Fibroblast of lung (primary cell): Measurements from ENCODE around the gene ITGAD. TPM values are rescaled to one million over a fixed set of nuclear protein-coding genes. Genes with fewer than 3 reads are reported as not detected.

ENCODE experiments used
- DNase-seq, 2 donors: peaks; one replicate each; pipeline versions ENCODE4 v3.0.0 to v3.0.0-alpha.2; 2010; ENCODE audit warnings: low read depth in 2 of 2
- H2AFZ ChIP-seq: 2 replicates; pipeline ENCODE4 v1.5.1; 2012; ENCODE audit warnings: low read length, control low read depth, inconsistent platforms
- H3K27ac ChIP-seq: 2 replicates; pipeline ENCODE4 v1.5.1; 2011; ENCODE audit warnings: low read length, control low read depth; ENCODE audit not compliant: insufficient read depth
- H3K27me3 ChIP-seq: 2 replicates; pipeline ENCODE4 v1.5.1; 2011; ENCODE audit warnings: mild to moderate bottlenecking, low read length; ENCODE audit not compliant: control insufficient read depth, insufficient read depth
- H3K36me3 ChIP-seq: 2 replicates; pipeline ENCODE4 v1.5.1; 2011; ENCODE audit warnings: low read length; ENCODE audit not compliant: control insufficient read depth, insufficient read depth
- H3K4me1 ChIP-seq: 2 replicates; pipeline ENCODE4 v1.5.1; 2011; ENCODE audit warnings: low read length; ENCODE audit not compliant: control insufficient read depth, insufficient read depth; ENCODE audit errors: extremely low read depth
- H3K4me2 ChIP-seq: 2 replicates; pipeline ENCODE4 v1.5.1; 2011; ENCODE audit warnings: low read length, control low read depth; ENCODE audit not compliant: insufficient read depth; ENCODE audit errors: extremely low read depth
- H3K4me3 ChIP-seq, 4 experiments: fragments of 200-600 bp in 1 of 4; sonication (generic) in 1 of 4; replicated peaks in 1 of 4; 2 replicates each; pipeline ENCODE4 v1.5.1; 2011 to 2016; ENCODE audit warnings: low read length in 4 of 4, low read depth in 3 of 4, mild to moderate bottlenecking in 3 of 4, control low read depth in 2 of 4, inconsistent platforms in 1 of 4, mixed read lengths in 1 of 4; ENCODE audit not compliant: insufficient read depth in 1 of 4; ENCODE audit errors: control extremely low read depth in 1 of 4
- H3K79me2 ChIP-seq: 2 replicates; pipeline ENCODE4 v1.5.1; 2012; ENCODE audit warnings: mild to moderate bottlenecking, low read length, inconsistent platforms; ENCODE audit not compliant: control insufficient read depth, insufficient read depth
- H3K9ac ChIP-seq: 2 replicates; pipeline ENCODE4 v1.5.1; 2011; ENCODE audit warnings: mild to moderate bottlenecking, low read length, control low read depth; ENCODE audit not compliant: insufficient read depth
- H3K9me3 ChIP-seq: 2 replicates; pipeline ENCODE4 v1.5.1; 2012; ENCODE audit warnings: low read depth, low read length; ENCODE audit not compliant: control insufficient read depth, insufficient read depth
- H4K20me1 ChIP-seq: 2 replicates; pipeline ENCODE4 v1.5.1; 2011; ENCODE audit warnings: low read length; ENCODE audit not compliant: control insufficient read depth, insufficient read depth; ENCODE audit errors: extremely low read depth
- EZH2 ChIP-seq: IDR thresholded peaks from 2 replicates; pipeline ENCODE4 v1.5.1; 2012; ENCODE audit warnings: low read length, control low read depth, mild to moderate bottlenecking; ENCODE audit errors: missing control alignments
- polyA plus RNA-seq, 2 donors: library from polyadenylated mRNA; depleted of rRNA in 1 of 2; stranded (reverse) in 1 of 2; unstranded in 1 of 2; fragments of >200 nt; gene quantifications; 2 replicates each; pipeline ENCODE4 v1.2.1, GENCODE V29; 2011 to 2012; ENCODE audit warnings: missing spikeins in 1 of 2
- total RNA-seq: library from RNA; depleted of rRNA; stranded (reverse); fragments of >200 nt; gene quantifications from 2 replicates; pipeline ENCODE4 v1.2.1, GENCODE V29; 2014
- TF ChIP-seq, protein P1 (sequence below), 2 donors: IDR thresholded peaks in 1 of 2; conservative IDR thresholded peaks in 1 of 2; 1 replicate in 1 of 2; 2 replicates in 1 of 2; pipeline ENCODE4 v1.5.1; 2011 to 2012; ENCODE audit warnings: low read length in 2 of 2, control low read depth in 1 of 2, inconsistent platforms in 1 of 2, low read depth in 1 of 2, mild to moderate bottlenecking in 1 of 2

The ITGAD gene
- total and polyA plus RNA-seq, 2 donors (not counting 1 experiment from before 2014, with no cell fraction given) = not detected

DNA sequence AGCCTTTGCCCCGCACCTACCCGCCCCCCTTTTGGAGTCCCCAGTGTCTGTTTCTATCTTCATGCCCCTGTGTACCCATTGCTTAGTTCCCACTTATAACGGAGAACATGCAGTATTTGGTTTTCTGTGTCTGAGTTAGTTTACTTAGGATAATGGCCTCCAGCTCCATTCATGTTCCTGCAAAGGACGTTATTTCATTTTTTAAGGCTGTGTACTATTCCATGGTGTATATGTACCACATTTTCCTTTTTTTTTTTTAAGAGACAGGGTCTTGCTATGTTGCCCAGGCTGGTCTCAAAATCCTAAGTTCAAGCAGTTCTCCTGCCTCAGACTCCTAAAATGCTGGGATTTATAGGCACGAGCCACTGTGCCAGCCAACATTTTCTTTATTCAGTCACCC lies 74.7 kb downstream of the ITGAD start:
- Histone ChIP-seq H3K27ac (no peak overlapping the region), H3K36me3 (peaks cover 17% of the 10 kb centered on the region), H3K4me3 (no peak overlapping the region), H4K20me1 (no peaks in the 10 kb centered on the region), H3K27me3 (no peaks in the 10 kb centered on the region), H3K9ac (no peak overlapping the region), H2AFZ (no peak overlapping the region), H3K4me1 (peaks cover 6% of the 10 kb centered on the region), H3K4me2 (no peak overlapping the region), H3K79me2 (peaks cover 4% of the 10 kb centered on the region), H3K9me3 (no peaks in the 10 kb centered on the region)
- no peak for TF ChIP-seq EZH2
- DNase-seq = no peak

DNA sequence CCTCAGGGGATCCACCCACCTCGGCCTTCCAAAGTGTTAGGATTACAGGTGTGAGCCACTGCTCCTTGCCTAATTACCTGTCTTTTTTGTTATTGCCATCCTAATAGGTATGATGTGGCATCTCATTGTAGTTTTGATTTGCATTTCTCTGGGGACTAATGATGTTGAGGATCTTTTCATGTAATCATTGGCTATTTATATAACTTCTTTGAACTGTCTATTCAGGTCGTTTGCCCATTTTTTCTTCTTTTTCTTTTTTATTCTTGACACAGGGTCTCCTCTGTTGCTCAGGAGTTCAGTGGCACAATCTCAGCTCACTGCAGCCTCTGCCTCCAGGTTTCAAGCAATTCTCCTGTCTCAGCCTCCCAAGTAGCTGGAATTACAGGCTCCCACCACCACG lies 77.5 kb downstream of the ITGAD start:
- peaks cover 30% of the 10 kb centered on the region for H3K36me3 ChIP-seq
- H3K4me1 ChIP-seq = peaks cover 16% of the 10 kb centered on the region
- no peak overlapping the region for H2AFZ ChIP-seq
- no peak for TF ChIP-seq EZH2
- TF ChIP-seq, protein P1, sequence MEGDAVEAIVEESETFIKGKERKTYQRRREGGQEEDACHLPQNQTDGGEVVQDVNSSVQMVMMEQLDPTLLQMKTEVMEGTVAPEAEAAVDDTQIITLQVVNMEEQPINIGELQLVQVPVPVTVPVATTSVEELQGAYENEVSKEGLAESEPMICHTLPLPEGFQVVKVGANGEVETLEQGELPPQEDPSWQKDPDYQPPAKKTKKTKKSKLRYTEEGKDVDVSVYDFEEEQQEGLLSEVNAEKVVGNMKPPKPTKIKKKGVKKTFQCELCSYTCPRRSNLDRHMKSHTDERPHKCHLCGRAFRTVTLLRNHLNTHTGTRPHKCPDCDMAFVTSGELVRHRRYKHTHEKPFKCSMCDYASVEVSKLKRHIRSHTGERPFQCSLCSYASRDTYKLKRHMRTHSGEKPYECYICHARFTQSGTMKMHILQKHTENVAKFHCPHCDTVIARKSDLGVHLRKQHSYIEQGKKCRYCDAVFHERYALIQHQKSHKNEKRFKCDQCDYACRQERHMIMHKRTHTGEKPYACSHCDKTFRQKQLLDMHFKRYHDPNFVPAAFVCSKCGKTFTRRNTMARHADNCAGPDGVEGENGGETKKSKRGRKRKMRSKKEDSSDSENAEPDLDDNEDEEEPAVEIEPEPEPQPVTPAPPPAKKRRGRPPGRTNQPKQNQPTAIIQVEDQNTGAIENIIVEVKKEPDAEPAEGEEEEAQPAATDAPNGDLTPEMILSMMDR (conservative IDR thresholded peaks at IDR 0.05 in 1 of 2, IDR thresholded peaks at IDR 0.05 in 1 of 2; ENCODE audit: low read depth in 1 of 2, low read length in 2 of 2) = no peak
- peaks cover 13% of the 10 kb centered on the region for H3K79me2 ChIP-seq
- H3K27me3 ChIP-seq = no peaks in the 10 kb centered on the region
- peak overlapping the region; percentile 96 for H3K4me2 ChIP-seq
- H3K9ac ChIP-seq = no peak overlapping the region
- peak overlapping the region; percentile 68 to 92 (median 80) for H3K4me3 ChIP-seq
- no peaks in the 10 kb centered on the region for H4K20me1 ChIP-seq
- DNase-seq = no peak
- no peaks in the 10 kb centered on the region for H3K9me3 ChIP-seq
- H3K27ac ChIP-seq = peak overlapping the region; percentile 93

DNA sequence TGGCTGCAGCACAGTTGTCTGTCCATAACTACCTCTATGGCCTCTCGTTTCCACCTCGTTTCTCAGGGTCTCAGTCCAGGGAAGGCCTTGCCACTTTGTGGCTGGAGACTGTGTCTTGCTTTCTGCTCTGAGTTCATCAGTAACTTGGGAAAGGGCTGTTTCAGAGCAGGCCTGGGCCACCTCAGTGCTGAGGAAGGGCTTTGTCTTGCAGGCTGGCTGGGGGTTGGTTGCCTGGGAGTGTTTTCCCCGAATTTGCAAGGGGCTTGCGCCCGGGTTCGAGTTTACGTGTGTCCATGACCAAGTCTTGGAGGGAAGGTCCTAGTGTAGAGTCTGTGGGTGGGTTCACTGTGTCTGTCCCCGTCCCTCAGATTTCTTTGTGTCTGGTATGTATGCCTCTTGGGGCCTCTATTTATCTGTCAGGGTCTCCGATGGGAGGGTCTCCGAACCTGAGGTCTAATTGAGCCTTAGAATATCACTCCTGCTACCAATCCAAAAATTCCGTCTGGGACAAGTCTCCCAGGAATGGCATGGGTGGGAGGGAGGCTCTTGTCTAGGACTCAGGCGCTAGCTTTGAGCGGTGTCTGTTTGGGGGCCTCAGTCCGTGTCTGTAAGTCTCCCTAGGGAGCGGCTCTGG lies 78.2 kb downstream of the ITGAD start:
- no peak for DNase-seq
- TF ChIP-seq, protein P1 (conservative IDR thresholded peaks at IDR 0.05 in 1 of 2, IDR thresholded peaks at IDR 0.05 in 1 of 2; ENCODE audit: low read depth in 1 of 2, low read length in 2 of 2) = no peak
- no peak for TF ChIP-seq EZH2
- peak overlapping the region; percentile 96 for H3K4me2 ChIP-seq
- no peaks in the 10 kb centered on the region for H4K20me1 ChIP-seq
- H3K27me3 ChIP-seq = no peaks in the 10 kb centered on the region
- H3K36me3 ChIP-seq = peaks cover 34% of the 10 kb centered on the region
- H3K4me1 ChIP-seq = peaks cover 16% of the 10 kb centered on the region
- peak overlapping the region; percentile 93 for H3K27ac ChIP-seq
- H3K9me3 ChIP-seq = no peaks in the 10 kb centered on the region
- H3K9ac ChIP-seq = peak overlapping the region; percentile 71
- H3K79me2 ChIP-seq = peaks cover 15% of the 10 kb centered on the region
- peak overlapping the region; percentile 68 to 92 (median 80) for H3K4me3 ChIP-seq
- H2AFZ ChIP-seq = peak overlapping the region; percentile 54
